ENCODE data around the gene TMIGD3. TPM values are rescaled to one million over a fixed set of nuclear protein-coding genes. Genes with fewer than 3 reads are reported as not detected.
"Not testable (repeated sequence)": the region's sequence is repeated elsewhere in the genome, so short reads cannot be mapped to it uniquely, and the experiment has no call there.

Gene TMIGD3
- 1 to 10 TPM in 1 of 2 donors, not detected in 1; 1.0 TPM for total RNA-seq

DNA sequence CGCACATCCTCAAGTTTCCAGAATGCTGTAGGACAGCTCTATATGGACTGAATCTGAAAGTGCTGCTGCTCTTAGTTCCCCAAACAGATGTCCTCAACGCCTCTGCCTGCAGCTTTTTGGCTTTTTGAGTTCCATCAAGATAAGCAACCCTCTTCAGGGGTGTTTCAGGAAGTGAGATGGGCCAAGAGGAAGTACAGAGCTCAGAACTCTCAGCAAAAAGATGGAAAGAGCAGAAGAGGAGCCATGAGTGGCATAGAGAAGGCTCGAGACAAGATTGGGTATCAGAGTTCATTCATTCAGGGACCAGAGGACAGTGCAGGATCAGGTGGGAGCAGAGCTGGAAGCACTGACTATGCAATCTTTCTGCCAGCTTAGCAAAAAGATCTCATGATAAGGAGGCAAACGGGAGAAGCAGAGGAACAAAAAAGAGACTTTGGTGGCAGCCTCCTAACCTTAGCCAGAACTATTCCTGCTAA lies at the start of gene TMIGD3, which contains the start of gene ADORA3:
TSS of gene TMIGD3 (minus strand) at position 49 of the 476 bp plus-strand sequence. CDS start 279 bp downstream, outside the sequence.
TSS of gene ADORA3 (minus strand) at position 49 of the 476 bp plus-strand sequence. CDS start 279 bp downstream, outside the sequence.
- Histone ChIP-seq H3K36me3 (replicated peaks in 1 of 2; ENCODE audit: insufficient read depth in 1 of 2, low read depth in 2 of 2) (no peaks in the 10 kb centered on the region), H3K27ac (peak within 1 kb of the TSS in 1 of 4 donors; percentile 40), H3K9me3 (no peaks in the 10 kb centered on the region), H3K27me3 (no peaks in the 10 kb centered on the region), H3K4me3 (no peak within 1 kb of the TSS), H3K4me1 (peaks cover 14% of the 10 kb centered on the region)
- no peak for ATAC-seq
- intact Hi-C loops (cut with DNase I), result loop anchor here (10.0 kb wide), 1 partner anchor 271 kb away; no protein-coding TSS in a partner anchor
- TF ChIP-seq, protein P1, sequence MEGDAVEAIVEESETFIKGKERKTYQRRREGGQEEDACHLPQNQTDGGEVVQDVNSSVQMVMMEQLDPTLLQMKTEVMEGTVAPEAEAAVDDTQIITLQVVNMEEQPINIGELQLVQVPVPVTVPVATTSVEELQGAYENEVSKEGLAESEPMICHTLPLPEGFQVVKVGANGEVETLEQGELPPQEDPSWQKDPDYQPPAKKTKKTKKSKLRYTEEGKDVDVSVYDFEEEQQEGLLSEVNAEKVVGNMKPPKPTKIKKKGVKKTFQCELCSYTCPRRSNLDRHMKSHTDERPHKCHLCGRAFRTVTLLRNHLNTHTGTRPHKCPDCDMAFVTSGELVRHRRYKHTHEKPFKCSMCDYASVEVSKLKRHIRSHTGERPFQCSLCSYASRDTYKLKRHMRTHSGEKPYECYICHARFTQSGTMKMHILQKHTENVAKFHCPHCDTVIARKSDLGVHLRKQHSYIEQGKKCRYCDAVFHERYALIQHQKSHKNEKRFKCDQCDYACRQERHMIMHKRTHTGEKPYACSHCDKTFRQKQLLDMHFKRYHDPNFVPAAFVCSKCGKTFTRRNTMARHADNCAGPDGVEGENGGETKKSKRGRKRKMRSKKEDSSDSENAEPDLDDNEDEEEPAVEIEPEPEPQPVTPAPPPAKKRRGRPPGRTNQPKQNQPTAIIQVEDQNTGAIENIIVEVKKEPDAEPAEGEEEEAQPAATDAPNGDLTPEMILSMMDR (IDR thresholded peaks at IDR 0.05), result no peak
- peak in 1 of 3 donors; percentile 53 for TF ChIP-seq POLR2A (IDR thresholded peaks at IDR 0.05)
- WGBS, 2 donors, result 50% methylated on average over 4 of the region's 4 CpGs
- DNase-seq, result peak in 1 of 4 donors; percentile 55

DNA sequence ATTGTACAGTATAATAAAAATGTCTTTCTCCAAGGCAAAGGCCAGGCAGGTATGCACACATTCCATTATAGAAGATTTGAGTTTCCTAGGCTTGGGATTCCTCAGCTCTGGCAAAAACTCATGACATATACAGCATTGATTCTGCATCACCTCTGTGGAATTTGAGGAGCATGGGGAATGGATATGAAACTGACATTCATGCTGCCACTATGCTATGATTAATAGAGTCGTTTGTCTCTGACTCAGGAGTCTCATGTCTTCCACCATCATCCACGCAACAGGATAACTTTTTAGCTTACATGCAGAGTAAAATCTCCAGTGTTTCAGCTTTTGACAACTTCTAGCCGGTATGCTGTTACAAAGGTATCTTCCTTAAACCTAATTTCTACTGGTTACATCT lies 49.8 kb upstream of the TMIGD3 start:
- TF ChIP-seq POLR2A (IDR thresholded peaks at IDR 0.05), result no peak
- H3K4me1 ChIP-seq, result no peaks in the 10 kb centered on the region
- no peak overlapping the region for H3K27ac ChIP-seq
- no peaks in the 10 kb centered on the region for H3K36me3 ChIP-seq (replicated peaks in 1 of 2; ENCODE audit: insufficient read depth in 1 of 2, low read depth in 2 of 2)
- ATAC-seq (no peak), DNase-seq (no peak)
- H3K27me3 ChIP-seq, result no peaks in the 10 kb centered on the region
- H3K9me3 ChIP-seq, result no peaks in the 10 kb centered on the region
- intact Hi-C loops (cut with DNase I), result no loop called here
- 89 to 92% methylated on average over 3 of the region's 3 CpGs for WGBS, 2 donors
- H3K4me3 ChIP-seq, result no peak overlapping the region

DNA sequence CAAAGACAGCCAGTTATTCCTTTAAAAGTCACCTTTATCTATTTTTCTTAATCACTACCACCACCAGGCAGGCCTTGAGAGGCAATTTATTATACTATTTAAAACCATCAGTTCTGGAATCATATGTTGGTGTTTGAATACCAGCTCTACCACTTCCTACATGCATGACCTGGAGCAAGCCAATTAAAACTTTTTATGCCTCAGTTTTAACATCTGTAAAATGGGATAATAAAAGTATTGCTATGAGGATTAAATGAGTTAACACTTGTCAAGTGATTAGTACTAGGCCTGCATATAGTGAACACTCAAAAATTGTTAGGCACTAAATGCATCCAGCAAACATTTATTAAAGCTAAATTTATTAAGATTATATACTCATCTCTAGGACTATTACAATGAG lies 49.2 kb upstream of the TMIGD3 start:
- intact Hi-C loops (cut with DNase I), result no loop called here
- no peaks in the 10 kb centered on the region for H3K9me3 ChIP-seq
- no peak for ATAC-seq
- no peak overlapping the region for H3K27ac ChIP-seq
- H3K27me3 ChIP-seq, result no peaks in the 10 kb centered on the region
- DNase-seq, result no peak
- H3K4me3 ChIP-seq, result no peak overlapping the region
- TF ChIP-seq, protein P1 (IDR thresholded peaks at IDR 0.05), result no peak
- no peak for TF ChIP-seq POLR2A (IDR thresholded peaks at IDR 0.05)
- H3K36me3 ChIP-seq (replicated peaks in 1 of 2; ENCODE audit: insufficient read depth in 1 of 2, low read depth in 2 of 2), result no peaks in the 10 kb centered on the region
- no peaks in the 10 kb centered on the region for H3K4me1 ChIP-seq

DNA sequence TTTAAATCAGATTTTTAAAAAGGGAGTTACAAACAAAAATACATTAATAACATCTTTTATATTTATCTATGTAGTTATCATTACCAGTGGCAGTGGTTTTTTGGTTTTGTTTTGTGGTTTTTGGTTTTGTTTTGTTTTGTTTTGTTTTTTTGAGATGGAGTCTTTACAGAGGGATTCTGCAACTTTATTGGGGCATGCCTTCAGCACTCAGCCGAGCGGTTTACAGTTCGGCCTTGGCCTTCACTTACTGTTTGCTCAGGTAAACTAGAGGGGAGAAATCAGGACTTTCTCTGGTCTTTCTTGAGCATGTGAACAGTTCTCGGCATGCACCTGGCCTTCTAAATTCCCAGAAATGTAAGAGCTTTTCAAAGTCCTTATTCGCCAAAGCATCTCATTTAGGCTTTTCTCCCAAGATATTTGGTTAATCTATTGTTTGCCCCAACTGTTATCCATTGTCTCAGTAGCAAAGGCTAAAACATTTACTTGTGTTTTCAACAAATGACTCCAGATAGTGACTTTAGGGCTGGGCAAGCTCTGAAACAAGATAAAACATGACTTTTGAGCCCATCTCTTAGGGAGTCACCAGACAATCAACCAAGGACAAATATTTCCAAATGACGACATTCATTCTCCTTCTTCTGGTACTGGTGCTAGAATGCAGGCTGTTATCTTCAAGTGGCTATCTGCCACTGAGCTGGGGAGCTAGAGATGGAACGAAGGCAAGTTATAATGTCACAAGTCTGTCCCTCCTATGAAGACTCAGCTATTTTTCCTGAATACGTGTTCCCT lies 48.4 kb upstream of the TMIGD3 start:
- DNase-seq (no peak), ATAC-seq (no peak)
- 45 to 49% methylated on average over 8 of the region's 8 CpGs for whole genome bisulfite sequencing, 2 donors
- H3K27ac ChIP-seq, result no peak overlapping the region
- no peaks in the 10 kb centered on the region for H3K9me3 ChIP-seq
- intact Hi-C loops (cut with DNase I), result no loop called here
- no peak for TF ChIP-seq POLR2A (IDR thresholded peaks at IDR 0.05)
- TF ChIP-seq, protein P1 (IDR thresholded peaks at IDR 0.05), result no peak
- no peaks in the 10 kb centered on the region for H3K36me3 ChIP-seq (replicated peaks in 1 of 2; ENCODE audit: insufficient read depth in 1 of 2, low read depth in 2 of 2)
- H3K27me3 ChIP-seq, result no peaks in the 10 kb centered on the region
- H3K4me1 ChIP-seq, result no peaks in the 10 kb centered on the region
- H3K4me3 ChIP-seq, result no peak overlapping the region

DNA sequence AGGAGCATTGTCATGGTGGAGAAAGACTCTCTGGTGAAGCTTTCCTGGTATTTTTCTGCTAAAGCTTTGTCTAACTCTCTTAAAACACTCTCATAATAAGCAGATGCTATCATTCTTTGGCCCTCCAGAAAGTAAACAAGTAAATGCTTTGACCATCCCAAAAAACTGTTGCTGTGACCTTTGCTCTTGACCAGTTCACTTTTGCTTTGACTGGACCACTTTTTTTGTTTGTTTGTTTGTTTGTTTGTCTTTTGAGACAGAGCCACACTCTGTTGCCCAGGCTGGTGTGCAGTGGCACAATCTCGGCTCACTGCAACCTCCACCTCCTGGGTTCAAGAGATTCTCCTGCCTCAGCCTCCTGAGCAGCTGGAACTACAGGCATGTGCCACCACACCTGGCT lies 44.4 kb upstream of the TMIGD3 start:
- DNase-seq; H3K27me3 ChIP-seq; H3K36me3 ChIP-seq (replicated peaks in 1 of 2; ENCODE audit: insufficient read depth in 1 of 2, low read depth in 2 of 2); H3K4me1 ChIP-seq; H3K9me3 ChIP-seq; ATAC-seq; H3K4me3 ChIP-seq; H3K27ac ChIP-seq; intact Hi-C loops (cut with DNase I): not testable (repeated sequence)
- WGBS, 2 donors, result 78 to 90% methylated on average over 1 of the region's 1 CpG
